Activated CD8-positive, alpha-beta memory T cell treated with anti-CD3 and anti-CD28 coated beads, Interleukin-2, amount 10 ng/mL, durations not matched to agents 7 days and 5 days (primary cell): ENCODE data around the gene FADS3. TPM values are rescaled to one million over a fixed set of nuclear protein-coding genes. Genes with fewer than 3 reads are reported as not detected.

Experiments
- ATAC-seq: fragments of 150-1000 bp; cut with Tn5 transposase; one replicate; pipeline ENCODE4 v1.10.0; 2021; ENCODE audit warnings: moderate library complexity
- CTCF ChIA-PET: fragments of 350-600 bp; sonication (Branson Sonifier 250); formaldehyde crosslinking; loops from one replicate; lab custom pipeline; 2021; ENCODE audit warnings: antibody characterized with exemption; lab: Charles Lee
- DNase-seq: peaks from one replicate; pipeline ENCODE4 v3.0.0-alpha.2; 2020
- H3K27ac Mint-ChIP-seq: one replicate; pipeline ENCODE4 v1.8.0; 2021; ENCODE audit warnings: mild to moderate bottlenecking, mixed read lengths
- H3K27me3 Mint-ChIP-seq: one replicate; pipeline ENCODE4 v1.8.0; 2021; ENCODE audit warnings: mixed read lengths
- H3K36me3 Mint-ChIP-seq: one replicate; pipeline ENCODE4 v1.8.0; 2021; ENCODE audit warnings: mild to moderate bottlenecking, mixed read lengths
- H3K4me1 Mint-ChIP-seq: one replicate; pipeline ENCODE4 v1.8.0; 2021; ENCODE audit warnings: mixed read lengths
- H3K4me3 Mint-ChIP-seq: one replicate; pipeline ENCODE4 v1.8.0; 2021; ENCODE audit warnings: mild to moderate bottlenecking, moderate library complexity, mixed read lengths
- H3K9me3 Mint-ChIP-seq: one replicate; pipeline ENCODE4 v1.8.0; 2022; ENCODE audit warnings: low read depth, mixed read lengths
- total RNA-seq, 2 experiments: library from RNA; stranded (reverse); gene quantifications; one replicate each; pipeline ENCODE4 v1.2.3, GENCODE V29; 2021

The FADS3 gene
- total RNA-seq, 2 experiments from 2014 or later = 2.6 to 7.7 TPM

- Mint-ChIP-seq H3K4me3 (no peak overlapping the region), H3K27ac (no peak overlapping the region), H3K4me1 (peaks cover 6% of the 10 kb centered on the region), H3K27me3 (peaks cover 3% of the 10 kb centered on the region), H3K9me3 (no peaks in the 10 kb centered on the region), H3K36me3 (no peaks in the 10 kb centered on the region)
- DNase-seq (no peak), ATAC-seq (no peak)
- CTCF ChIA-PET = interaction anchor here (1.0 to 11.4 kb wide), 4 partner anchors 9 to 207 kb away, joined by 3 to 260 read pairs (median 184); partner anchors contain the start of gene BEST1
These were observed 10.1 kb upstream of the FADS3 start for GRCh38 chr11:61901397-61901796.

DNA sequence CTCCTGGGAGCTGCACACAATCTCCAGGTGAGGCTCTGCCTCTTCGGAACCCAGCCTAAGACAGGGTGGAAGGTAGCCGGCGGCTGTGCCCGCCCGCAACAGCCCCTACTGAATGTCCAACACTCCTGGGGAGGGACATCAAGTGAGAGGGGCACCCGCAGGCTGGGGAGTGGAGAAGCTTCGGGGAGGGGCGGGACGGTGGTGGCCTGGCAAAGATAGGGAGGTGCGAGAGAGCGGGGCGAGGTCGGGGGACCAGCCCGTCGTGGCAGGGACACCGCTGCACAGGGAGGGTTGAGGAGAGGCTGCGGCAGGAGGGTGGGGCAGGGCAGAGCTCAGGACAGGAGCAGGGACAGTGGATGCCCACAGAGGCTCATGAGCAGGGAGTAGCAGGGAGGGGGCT is 8.9 kb upstream of the FADS3 start:
- Mint-ChIP-seq H3K4me1 (peaks cover 6% of the 10 kb centered on the region), H3K36me3 (no peaks in the 10 kb centered on the region), H3K4me3 (no peak overlapping the region), H3K9me3 (no peaks in the 10 kb centered on the region), H3K27ac (no peak overlapping the region), H3K27me3 (peaks cover 3% of the 10 kb centered on the region)
- DNase-seq (no peak), ATAC-seq (no peak)
- CTCF ChIA-PET = interaction anchor here (1.0 to 11.4 kb wide), 11 partner anchors 11 to 209 kb away, joined by 3 to 260 read pairs (median 31); partner anchors contain the start of genes BEST1 and FADS3

- Mint-ChIP-seq H3K27me3 (peaks cover 3% of the 10 kb centered on the region), H3K9me3 (no peaks in the 10 kb centered on the region), H3K27ac (peak overlapping the region; percentile 55), H3K36me3 (no peaks in the 10 kb centered on the region), H3K4me3 (no peak overlapping the region), H3K4me1 (peaks cover 6% of the 10 kb centered on the region)
- ATAC-seq = peak; percentile 94
- CTCF ChIA-PET = interaction anchor here (0.6 to 11.4 kb wide), 40 partner anchors 9 to 210 kb away, joined by 3 to 260 read pairs (median 5); partner anchors contain the start of genes BEST1, FADS3, FEN1 and TMEM258
- DNase-seq = peak; percentile 92
These were observed 7.9 kb upstream of the FADS3 start for GRCh38 chr11:61899146-61899841.

GRCh38 chr11:61898247-61898582 is 6.9 kb upstream of the FADS3 start:
- H3K36me3 Mint-ChIP-seq = no peaks in the 10 kb centered on the region
- no peak overlapping the region for H3K4me3 Mint-ChIP-seq
- H3K9me3 Mint-ChIP-seq = no peaks in the 10 kb centered on the region
- CTCF ChIA-PET = interaction anchor here (0.7 to 11.4 kb wide), 35 partner anchors 9 to 227 kb away, joined by 3 to 260 read pairs (median 5); partner anchors contain the start of genes BEST1 and FADS3
- no peaks in the 10 kb centered on the region for H3K27me3 Mint-ChIP-seq
- H3K4me1 Mint-ChIP-seq = peaks cover 6% of the 10 kb centered on the region
- H3K27ac Mint-ChIP-seq = no peak overlapping the region
- ATAC-seq = no peak
- no peak for DNase-seq

DNA sequence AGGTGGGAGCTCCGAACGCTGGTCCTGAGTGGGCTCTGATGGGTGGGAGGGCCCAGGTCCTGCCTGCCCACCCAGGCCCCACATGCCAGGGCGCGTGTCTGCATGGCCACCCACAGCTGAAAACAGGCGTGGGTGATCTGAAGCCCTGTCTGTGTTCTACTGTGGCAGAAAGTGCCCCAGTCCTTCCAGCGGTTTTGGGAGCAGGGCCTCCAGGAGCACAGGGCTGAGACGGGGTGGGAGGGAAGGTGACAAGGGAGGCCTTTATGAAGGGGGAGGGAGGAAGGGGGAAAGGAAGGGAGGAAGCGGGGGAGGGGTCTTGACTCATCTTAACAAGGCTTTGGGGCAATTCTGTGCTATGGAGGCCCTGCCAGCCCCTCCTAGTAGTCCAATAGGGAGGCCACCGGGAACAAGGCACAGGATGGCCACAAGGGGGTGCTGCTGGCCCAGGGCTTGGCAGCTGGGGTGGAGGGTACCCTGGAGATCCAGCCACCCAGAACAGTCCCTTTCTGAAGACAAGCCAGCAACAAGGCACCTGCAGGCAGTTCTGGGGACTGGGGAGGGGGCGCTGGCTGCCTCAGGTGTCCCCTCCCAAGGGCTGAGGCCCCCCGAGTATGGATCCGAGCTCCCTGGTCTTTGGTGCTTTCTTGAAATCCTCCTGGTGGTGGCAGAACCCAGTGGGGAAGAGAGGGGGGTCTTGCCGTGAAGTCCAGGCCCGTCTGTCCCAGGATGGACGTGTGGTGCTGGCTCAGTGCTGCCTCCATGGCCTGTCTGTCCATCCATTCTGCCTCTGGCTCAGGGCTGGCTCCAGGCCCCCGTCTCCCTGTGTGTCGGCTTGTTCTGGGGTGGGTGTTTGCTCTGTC is 6.3 kb upstream of the FADS3 start:
- H3K4me1 Mint-ChIP-seq = peaks cover 6% of the 10 kb centered on the region
- no peak overlapping the region for H3K27ac Mint-ChIP-seq
- DNase-seq (peak; percentile 80), ATAC-seq (peak; percentile 57)
- H3K9me3 Mint-ChIP-seq = no peaks in the 10 kb centered on the region
- H3K4me3 Mint-ChIP-seq = no peak overlapping the region
- H3K36me3 Mint-ChIP-seq = no peaks in the 10 kb centered on the region
- CTCF ChIA-PET = interaction anchor here (0.7 to 11.4 kb wide), 36 partner anchors 7 to 227 kb away, joined by 3 to 260 read pairs (median 5); partner anchors contain the start of genes BEST1, FADS3, FEN1 and TMEM258
- H3K27me3 Mint-ChIP-seq = peaks cover 3% of the 10 kb centered on the region

DNA sequence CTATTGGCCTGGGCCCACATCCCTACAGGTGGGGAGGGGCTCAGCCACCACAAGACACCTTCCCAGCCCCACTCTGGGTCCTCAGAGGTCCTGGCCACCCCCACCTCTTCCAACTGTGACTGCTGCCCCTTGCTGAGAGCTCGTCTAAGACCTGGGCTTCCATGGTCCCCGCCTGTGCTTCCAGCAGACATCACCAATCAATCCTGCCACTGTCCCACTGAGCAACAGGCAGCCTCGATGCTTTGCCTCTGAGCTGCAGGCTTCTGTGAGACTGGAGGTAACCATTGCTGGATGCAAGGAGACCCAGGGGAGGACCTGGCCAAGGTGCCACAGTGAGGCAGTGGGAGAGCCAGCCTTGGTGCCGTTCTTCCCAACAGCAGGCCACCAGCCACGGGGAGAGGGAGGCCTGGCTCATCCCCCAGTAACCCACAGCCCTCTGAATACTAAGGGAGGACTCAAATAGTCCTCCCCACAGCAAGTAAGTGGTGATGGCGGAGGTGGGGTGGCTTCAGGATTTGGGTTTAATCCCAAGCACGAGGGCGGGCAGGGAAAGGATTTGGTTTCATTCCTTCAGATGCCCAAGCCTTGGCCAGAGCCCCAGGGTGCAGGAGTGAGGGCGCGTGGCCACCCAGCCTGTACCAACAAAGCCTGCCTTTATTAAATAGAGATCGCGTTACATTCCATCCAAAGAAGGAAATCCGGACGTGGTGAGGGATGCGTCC is 5.5 kb upstream of the FADS3 start:
- Mint-ChIP-seq H3K4me3 (no peak overlapping the region), H3K27me3 (peaks cover 9% of the 10 kb centered on the region), H3K9me3 (no peaks in the 10 kb centered on the region), H3K27ac (no peak overlapping the region), H3K36me3 (no peaks in the 10 kb centered on the region), H3K4me1 (peaks cover 6% of the 10 kb centered on the region)
- CTCF ChIA-PET = interaction anchor here (0.7 to 11.4 kb wide), 22 partner anchors 8 to 219 kb away, joined by 3 to 260 read pairs (median 5); partner anchors contain the start of genes BEST1, FADS3, FEN1 and TMEM258
- DNase-seq (no peak), ATAC-seq (no peak)

DNA sequence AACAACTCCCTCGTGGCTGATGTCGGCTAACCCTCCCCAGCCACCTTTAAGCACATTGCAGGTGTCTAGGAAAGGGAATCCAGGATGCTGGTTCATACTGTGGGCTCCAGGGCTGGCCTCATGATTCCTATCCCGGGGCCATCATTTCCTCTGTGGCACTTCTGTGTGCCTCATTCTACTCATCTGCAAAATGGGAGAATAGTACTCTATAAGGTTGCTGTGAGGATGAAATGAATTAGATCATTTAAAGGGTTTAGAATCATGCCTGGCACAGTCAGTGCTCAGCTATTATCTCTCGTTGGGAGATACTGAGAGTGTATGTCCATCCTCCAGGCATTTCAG is 4.3 kb upstream of the FADS3 start:
- H3K4me3 Mint-ChIP-seq = no peak overlapping the region
- CTCF ChIA-PET = interaction anchor here (1.1 to 11.4 kb wide), 7 partner anchors 9 to 213 kb away, joined by 3 to 260 read pairs (median 54); partner anchors contain the start of gene BEST1
- H3K4me1 Mint-ChIP-seq = peaks cover 9% of the 10 kb centered on the region
- H3K27me3 Mint-ChIP-seq = peaks cover 9% of the 10 kb centered on the region
- ATAC-seq (no peak), DNase-seq (no peak)
- no peaks in the 10 kb centered on the region for H3K36me3 Mint-ChIP-seq
- H3K9me3 Mint-ChIP-seq = no peaks in the 10 kb centered on the region
- no peak overlapping the region for H3K27ac Mint-ChIP-seq

- H3K36me3 Mint-ChIP-seq = no peaks in the 10 kb centered on the region
- H3K9me3 Mint-ChIP-seq = no peaks in the 10 kb centered on the region
- no peak overlapping the region for H3K4me3 Mint-ChIP-seq
- CTCF ChIA-PET = interaction anchor here (1.6 to 11.4 kb wide), 5 partner anchors 14 to 214 kb away, joined by 4 to 260 read pairs (median 179); partner anchors contain the start of gene BEST1
- peaks cover 9% of the 10 kb centered on the region for H3K27me3 Mint-ChIP-seq
- ATAC-seq (no peak), DNase-seq (no peak)
- no peak overlapping the region for H3K27ac Mint-ChIP-seq
- peaks cover 9% of the 10 kb centered on the region for H3K4me1 Mint-ChIP-seq
These were observed 3.8 kb upstream of the FADS3 start for GRCh38 chr11:61895046-61895717.

- Mint-ChIP-seq H3K27ac (no peak overlapping the region), H3K4me3 (no peak overlapping the region), H3K9me3 (no peaks in the 10 kb centered on the region), H3K36me3 (no peaks in the 10 kb centered on the region), H3K4me1 (peaks cover 5% of the 10 kb centered on the region), H3K27me3 (peaks cover 9% of the 10 kb centered on the region)
- DNase-seq (no peak), ATAC-seq (no peak)
- CTCF ChIA-PET = interaction anchor here (1.0 to 11.4 kb wide), 6 partner anchors 13 to 214 kb away, joined by 3 to 179 read pairs (median 18); partner anchors contain the start of gene BEST1
These were observed 2.6 kb upstream of the FADS3 start for GRCh38 chr11:61893981-61894380.

- no peak overlapping the region for H3K27ac Mint-ChIP-seq
- DNase-seq (no peak), ATAC-seq (peak; percentile 37)
- peak overlapping the region; percentile 50 for H3K4me3 Mint-ChIP-seq
- H3K4me1 Mint-ChIP-seq = peaks cover 3% of the 10 kb centered on the region
- CTCF ChIA-PET = interaction anchor here (0.6 to 6.0 kb wide), 8 partner anchors 9 to 216 kb away, joined by 3 to 40 read pairs (median 12); partner anchors contain the start of genes FEN1 and TMEM258
- peaks cover 9% of the 10 kb centered on the region for H3K27me3 Mint-ChIP-seq
- H3K9me3 Mint-ChIP-seq = no peaks in the 10 kb centered on the region
- H3K36me3 Mint-ChIP-seq = no peaks in the 10 kb centered on the region
These were observed 683 bp upstream of the FADS3 start for GRCh38 chr11:61892085-61892370.

- CTCF ChIA-PET = interaction anchor here (1.6 to 6.0 kb wide), 6 partner anchors 8 to 217 kb away, joined by 8 to 40 read pairs (median 18); partner anchors contain the start of genes FEN1 and TMEM258
- DNase-seq (peak; percentile 55), ATAC-seq (peak; percentile 40)
- Mint-ChIP-seq H3K4me1 (peaks cover 3% of the 10 kb centered on the region), H3K36me3 (no peaks in the 10 kb centered on the region), H3K27ac (no peak overlapping the region), H3K9me3 (no peaks in the 10 kb centered on the region), H3K27me3 (peaks cover 9% of the 10 kb centered on the region), H3K4me3 (peak overlapping the region; percentile 77)
These were observed 615 bp downstream of the FADS3 start for GRCh38 chr11:61890529-61891330.
